ENCODE measurements around the gene SMTNL2.
"Not testable (repeated sequence)": the region's sequence is repeated elsewhere in the genome, so short reads cannot be mapped to it uniquely, and the experiment has no call there.

SMTNL2 gene

DNA sequence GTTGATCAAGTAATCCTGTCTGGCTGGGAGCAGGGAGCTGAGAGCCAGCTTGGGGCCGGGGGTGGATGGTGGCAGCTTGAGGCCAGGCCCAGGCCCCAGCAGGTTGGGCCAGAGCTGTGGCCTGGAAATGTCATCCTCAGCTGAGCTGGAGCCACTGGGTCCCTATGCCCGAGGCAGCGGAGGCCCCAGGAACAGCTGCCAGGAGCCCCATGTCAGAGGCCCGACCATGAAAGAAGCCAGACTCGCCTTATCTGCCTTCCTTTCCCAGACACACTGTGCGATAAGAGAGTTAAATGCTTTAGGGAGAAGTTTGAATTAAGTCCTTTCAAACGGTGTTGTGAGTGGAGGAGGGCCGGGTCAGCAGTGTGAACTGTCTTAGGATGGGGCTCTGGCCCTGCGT, 3.5 kb downstream of the SMTNL2 start:
- no peak for DNase-seq

GRCh38 chr17:4588391-4588790, 4.1 kb downstream of the SMTNL2 start:
- no peak for DNase-seq

- no peak for DNase-seq
Measured at GRCh38 chr17:4588898-4589625, 4.7 kb downstream of the SMTNL2 start.

- DNase-seq = not testable (repeated sequence)
Measured at GRCh38 chr17:4590042-4590441, 5.7 kb downstream of the SMTNL2 start.

- DNase-seq = no peak
Measured at GRCh38 chr17:4590981-4591453, 6.7 kb downstream of the SMTNL2 start.

DNA sequence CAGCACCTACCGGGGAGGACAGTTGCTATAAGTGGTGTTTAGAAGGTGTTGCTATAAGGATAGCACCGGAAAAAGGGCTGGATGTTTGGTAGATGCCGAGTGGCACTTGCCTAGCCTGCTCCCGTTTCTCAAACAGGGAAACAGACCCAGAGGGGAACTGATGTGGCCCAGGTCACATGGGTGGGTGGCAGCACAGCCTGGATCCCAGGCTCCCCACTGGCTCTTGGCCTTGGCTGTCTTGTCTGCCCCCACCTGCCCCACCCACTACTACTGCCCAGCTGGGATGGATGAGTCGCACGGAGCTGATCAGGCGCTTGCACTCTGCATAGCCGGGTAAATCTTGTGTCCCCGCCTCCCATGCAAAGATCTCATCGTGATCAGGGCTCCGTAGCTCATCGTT, 7.2 kb downstream of the SMTNL2 start:
- no peak for DNase-seq

- no peak for DNase-seq
Measured at GRCh38 chr17:4592240-4593005, 8.1 kb downstream of the SMTNL2 start.

DNA sequence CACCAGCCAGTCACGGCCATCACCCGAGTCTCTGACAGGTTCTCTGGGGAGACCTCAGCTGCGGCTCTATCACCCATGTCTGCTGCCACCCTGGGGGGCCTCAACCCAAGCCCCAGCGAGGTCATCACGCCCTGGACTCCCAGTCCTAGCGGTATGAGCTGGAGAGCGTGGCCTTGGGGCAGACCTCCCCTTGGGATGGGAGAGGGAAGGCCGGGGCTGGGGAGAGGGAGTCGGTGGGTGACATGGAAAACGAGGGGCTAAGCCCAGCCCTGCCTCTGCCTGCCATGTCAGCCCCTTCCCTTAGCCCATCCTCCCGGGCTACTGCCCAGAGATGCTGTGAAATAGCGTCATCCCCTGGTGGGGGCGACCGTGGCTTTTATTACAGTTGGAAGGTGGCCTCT, 8.7 kb downstream of the SMTNL2 start:
- no peak for DNase-seq

DNA sequence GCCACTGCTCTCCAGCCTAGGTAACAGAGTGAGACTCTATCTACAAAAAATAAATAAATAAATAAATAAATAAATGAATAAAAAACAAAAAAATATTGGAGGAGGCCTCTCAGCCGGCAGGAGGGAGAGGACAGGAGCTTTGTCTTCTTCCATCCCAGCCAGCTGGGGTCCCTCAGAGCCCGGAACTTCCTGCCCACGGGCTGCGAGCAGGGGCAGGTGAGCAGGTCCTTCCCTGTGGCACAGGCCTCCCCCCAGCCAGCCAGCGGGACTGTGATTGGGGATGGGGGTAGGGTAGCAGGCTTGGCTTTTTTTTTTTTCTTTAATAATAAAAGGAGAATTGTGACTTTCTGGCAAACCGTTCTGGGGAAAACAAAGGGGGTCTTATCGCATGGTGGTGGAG, 10.1 kb downstream of the SMTNL2 start:
- DNase-seq = no peak

DNA sequence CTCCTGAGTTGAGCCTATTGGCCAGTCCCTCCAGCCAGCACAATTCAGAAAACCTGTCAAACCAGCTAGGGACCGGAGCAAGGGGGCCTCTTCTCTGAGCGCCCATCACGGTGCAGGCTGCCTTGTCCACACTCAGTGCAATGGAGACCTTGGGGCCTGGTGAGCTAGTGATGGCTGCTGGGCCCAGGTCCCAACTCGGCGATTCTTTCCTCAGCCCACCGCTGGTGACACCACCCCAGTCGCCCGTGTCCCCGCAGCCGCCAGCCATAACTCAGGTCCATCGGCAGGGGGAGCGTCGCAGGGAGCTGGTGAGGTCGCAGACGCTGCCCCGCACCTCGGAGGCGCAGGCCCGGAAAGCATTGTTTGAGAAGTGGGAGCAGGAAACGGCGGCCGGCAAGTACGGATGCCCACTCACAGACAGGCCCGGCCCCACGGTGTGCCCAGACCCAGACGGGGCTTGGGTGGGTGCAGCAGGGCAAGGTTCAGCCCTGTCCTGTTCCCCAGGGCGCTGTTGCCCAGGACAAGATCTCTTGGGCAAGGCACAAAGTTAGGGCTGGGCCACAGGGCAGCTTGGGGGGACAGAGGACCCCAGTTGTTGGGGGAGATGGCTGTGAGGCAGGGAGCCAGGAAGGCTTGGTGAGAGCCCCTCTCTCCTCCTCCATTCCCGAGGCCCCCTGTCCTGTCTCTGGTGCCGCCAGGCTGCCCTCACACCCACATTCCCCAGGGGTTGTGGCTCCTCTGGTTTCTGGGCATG, 10.8 kb downstream of the SMTNL2 start:
- no peak for DNase-seq

DNA sequence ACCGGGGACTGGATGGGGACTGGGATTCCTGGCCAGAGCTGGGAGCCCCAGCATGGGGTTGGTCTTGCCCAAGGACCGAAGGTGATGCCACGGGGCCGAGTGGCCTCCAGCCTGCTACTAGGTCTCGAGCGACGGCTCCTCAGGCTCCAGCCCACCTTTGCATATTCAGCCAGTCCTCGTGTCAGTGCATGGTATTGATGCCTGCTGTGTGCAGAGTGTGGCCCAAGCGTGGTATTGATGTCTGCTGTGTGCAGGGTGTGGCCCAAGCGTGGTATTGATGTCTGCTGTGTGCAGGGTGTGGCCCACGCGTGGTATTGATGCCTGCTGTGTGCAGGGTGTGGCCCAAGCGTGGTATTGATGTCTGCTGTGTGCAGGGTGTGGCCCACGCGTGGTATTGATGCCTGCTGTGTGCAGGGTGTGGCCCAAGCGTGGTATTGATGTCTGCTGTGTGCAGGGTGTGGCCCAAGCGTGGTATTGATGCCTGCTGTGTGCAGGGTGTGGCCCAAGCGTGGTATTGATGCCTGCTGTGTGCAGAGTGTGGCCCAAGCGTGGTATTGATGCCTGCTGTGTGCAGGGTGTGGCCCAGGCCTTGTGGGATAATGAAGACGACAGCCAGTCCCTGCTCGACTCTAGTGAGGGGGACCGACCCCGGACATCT, 11.5 kb downstream of the SMTNL2 start:
- not testable (repeated sequence) for DNase-seq

DNA sequence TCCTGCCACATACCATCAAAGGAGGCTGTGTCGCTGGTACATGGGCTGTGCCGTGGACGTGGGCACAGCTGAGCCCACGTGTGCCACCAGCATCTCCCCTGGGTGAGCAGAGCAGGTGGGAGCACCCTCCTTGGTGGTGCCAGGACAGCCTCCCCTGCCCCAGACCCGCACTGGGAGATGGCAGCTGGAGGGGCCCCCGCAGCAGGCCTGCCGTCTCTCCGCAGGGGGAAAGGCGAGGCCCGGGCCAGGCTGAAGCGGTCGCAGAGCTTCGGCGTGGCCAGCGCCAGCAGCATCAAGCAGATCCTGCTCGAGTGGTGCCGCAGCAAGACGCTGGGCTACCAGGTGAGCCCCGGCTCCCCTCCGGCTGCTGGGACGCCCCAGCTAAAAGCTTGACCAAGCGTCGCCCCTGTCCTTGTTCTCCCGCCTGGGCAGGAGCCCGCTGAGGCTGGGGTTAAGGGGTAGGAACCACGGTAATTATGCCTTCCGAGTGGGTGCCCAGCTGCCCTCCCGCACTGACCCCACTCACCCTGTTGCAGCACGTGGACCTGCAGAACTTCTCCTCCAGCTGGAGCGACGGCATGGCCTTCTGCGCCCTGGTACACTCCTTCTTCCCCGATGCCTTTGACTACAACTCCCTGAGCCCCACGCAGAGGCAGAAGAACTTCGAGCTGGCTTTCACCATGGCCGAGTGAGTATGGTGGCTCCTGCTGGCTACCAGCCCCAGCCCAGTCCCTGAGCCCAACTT, 12.5 kb downstream of the SMTNL2 start:
- DNase-seq = no peak

DNA sequence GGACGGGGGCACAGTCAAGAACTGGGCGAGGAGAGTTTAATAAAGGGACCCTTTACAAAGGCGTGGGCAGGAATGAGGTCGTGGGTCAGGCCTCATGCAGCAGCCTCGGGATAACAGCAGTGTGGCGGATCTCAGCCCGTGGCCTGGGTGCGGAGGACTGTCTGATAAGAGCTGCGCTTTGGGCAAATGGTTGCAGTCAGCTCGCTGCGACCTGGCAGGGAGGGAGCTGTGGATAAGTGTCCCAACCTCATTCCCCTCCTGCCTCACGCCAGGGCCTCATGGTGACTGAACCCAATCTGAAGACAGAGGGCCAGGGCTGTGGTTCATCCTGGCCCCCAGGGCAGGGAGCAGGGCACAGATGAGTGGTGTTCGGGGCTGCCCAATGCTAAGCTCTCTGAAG, 13.6 kb downstream of the SMTNL2 start:
- DNase-seq = no peak

GRCh38 chr17:4598776-4599504, 14.6 kb downstream of the SMTNL2 start:
- no peak for DNase-seq

DNA sequence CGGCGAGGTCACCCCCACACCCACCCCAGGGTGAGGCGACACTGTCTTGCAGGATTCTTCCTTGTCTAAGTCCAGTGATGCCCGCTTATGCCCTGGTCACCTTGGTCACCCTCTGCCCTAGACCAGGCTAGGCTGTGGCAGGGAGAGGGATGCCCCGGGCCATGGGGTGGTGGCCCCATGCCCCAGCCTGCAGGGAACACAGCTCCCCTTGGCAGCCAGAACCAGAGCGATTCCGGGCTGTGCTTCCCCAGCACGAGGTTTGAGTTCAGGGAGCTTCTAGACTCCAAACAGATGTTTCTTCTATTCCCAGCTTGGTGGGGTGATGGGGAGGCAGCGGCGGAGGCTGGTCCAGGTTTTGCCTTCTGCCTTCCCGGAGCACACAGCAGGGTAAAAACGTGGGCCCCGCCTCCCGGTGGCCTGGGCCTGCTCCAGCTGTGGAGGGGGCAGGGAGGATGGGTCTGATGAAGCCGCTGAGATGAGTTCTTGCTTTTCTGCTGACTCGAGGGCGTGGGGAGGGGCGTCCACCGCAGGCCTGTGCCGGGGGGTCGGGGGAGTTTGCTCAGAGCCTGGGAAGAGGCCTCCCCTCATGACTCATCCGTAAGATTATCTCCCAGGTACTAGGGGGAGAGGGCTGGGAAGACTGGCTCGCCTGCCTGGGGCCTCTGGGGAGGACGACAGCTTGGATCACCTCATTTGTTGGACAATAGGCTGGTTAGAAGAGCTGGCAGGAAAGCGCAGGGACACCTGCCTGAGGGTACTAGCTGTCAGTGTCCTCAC, 15.4 kb downstream of the SMTNL2 start:
- no peak for DNase-seq

DNA sequence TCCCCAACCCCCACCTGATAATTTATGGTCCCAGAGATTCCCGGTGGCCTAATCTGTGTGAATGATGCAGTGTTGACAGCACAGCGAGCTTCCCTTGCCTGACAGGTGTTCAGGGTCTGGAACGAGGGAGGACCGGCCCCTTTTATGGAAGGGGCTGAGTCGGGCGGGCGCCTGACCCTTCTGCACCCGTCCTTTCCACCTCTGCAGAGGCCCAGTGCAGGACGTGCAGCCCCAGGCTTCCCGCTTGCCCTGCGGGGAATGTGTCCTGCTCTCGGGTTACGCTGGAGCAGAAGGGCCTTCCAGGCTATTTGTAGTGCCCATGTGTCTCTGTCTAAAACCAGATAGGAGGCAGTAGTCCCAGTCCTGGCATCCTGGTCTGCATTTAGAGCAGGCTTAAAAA, 16.2 kb downstream of the SMTNL2 start:
- DNase-seq = no peak

GRCh38 chr17:4601326-4601725, 17.0 kb downstream of the SMTNL2 start:
- no peak for DNase-seq

DNA sequence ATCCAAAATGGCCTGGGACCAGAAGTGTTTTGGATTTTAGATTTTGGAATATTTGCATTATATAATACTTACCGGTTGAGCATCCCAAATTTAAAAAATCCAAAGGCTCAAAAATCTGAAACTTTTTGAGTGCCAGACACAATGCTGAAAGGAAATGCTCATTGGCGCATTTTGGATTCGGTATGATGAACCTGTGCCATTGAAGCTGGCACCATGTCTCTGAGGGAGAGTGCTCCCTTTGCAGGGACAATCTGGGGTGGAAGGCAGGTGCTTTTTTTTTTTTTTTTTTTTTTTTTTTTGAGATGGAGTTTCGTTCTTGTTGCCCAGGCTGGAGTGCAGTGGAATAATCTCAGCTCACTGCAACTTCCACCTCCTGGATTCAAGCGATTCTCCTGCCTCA, 17.7 kb downstream of the SMTNL2 start:
- DNase-seq = no peak

GRCh38 chr17:4604111-4604644, 19.8 kb downstream of the SMTNL2 start:
- peak; percentile 61 for DNase-seq

- DNase-seq = not testable (repeated sequence)
Measured at GRCh38 chr17:4604736-4605135, 20.4 kb downstream of the SMTNL2 start.

- DNase-seq = no peak
Measured at GRCh38 chr17:4605826-4606225, 21.5 kb downstream of the SMTNL2 start.

Measured in NCI-H1105 (cell line).